Erythroblast (primary cell): ENCODE results near the gene LDLRAD4.

Experiments
- DNase-seq, 2 experiments: peaks; one replicate each; lab custom pipeline; 2025; lab: John Stamatoyannopoulos, UW
- GATA1 ChIP-seq: IDR thresholded peaks from 2 replicates; pipeline ENCODE4 v1.6.1; 2011; ENCODE audit warnings: low read depth, mild to moderate bottlenecking, control low read depth, low read length, moderate library complexity
- POLR2A ChIP-seq: IDR thresholded peaks from 2 replicates; pipeline ENCODE4 v1.6.1; 2011; ENCODE audit warnings: mild to moderate bottlenecking, low read length

Gene LDLRAD4

GRCh38 chr18:13444430-13445240, 226.1 kb downstream of the LDLRAD4 start:
- TF ChIP-seq POLR2A (no peak), GATA1 (no peak)
- DNase-seq = no peak

- TF ChIP-seq POLR2A (no peak), GATA1 (no peak)
- DNase-seq = no peak
Observed at GRCh38 chr18:13445241-13445897, 226.8 kb downstream of the LDLRAD4 start.

GRCh38 chr18:13446024-13446423, 227.5 kb downstream of the LDLRAD4 start:
- TF ChIP-seq GATA1 = no peak
- no peak for TF ChIP-seq POLR2A
- DNase-seq = no peak

GRCh38 chr18:13446610-13447461, 228.3 kb downstream of the LDLRAD4 start:
- DNase-seq = no peak
- TF ChIP-seq GATA1 (no peak), POLR2A (no peak)

- no peak for DNase-seq
- TF ChIP-seq POLR2A (no peak), GATA1 (no peak)
Observed at GRCh38 chr18:13447621-13448334, 229.2 kb downstream of the LDLRAD4 start.

GRCh38 chr18:13448335-13448795, 229.8 kb downstream of the LDLRAD4 start:
- TF ChIP-seq POLR2A = no peak
- no peak for TF ChIP-seq GATA1
- no peak for DNase-seq

GRCh38 chr18:13449651-13450050, 231.1 kb downstream of the LDLRAD4 start:
- TF ChIP-seq GATA1 (no peak), POLR2A (no peak)
- no peak for DNase-seq

- DNase-seq = no peak
- no peak for TF ChIP-seq GATA1
- TF ChIP-seq POLR2A = no peak
Observed at GRCh38 chr18:13450289-13451212, 232.0 kb downstream of the LDLRAD4 start.

- no peak for TF ChIP-seq POLR2A
- no peak for TF ChIP-seq GATA1
- DNase-seq = no peak
Observed at GRCh38 chr18:13451213-13451540, 232.6 kb downstream of the LDLRAD4 start.

GRCh38 chr18:13451661-13452387, 233.3 kb downstream of the LDLRAD4 start:
- TF ChIP-seq GATA1 = no peak
- no peak for TF ChIP-seq POLR2A
- no peak for DNase-seq

- DNase-seq = no peak
- TF ChIP-seq GATA1 (no peak), POLR2A (no peak)
Observed at GRCh38 chr18:13452388-13452811, 233.8 kb downstream of the LDLRAD4 start.
